Measurements from ENCODE around the gene MLLT10.

DNA sequence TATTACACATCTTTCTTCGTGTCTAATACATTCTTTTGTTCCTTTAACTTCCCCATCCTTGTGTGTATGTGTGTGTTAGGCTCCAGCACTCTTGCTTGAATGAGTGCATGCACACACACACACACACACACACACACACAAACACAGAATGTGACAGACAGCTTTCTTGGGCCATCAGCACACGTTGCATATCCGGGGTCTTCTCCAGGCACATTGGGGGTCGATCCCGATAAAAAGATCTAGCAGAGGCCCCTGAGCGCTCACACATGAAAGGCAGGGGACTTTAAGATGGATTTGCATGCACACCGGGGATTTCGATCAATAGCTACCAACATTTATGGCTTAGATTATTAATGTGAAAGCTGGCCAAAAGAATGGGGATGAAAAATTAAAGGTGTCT lies 13.1 kb upstream of the MLLT10 start:
- TF ChIP-seq, protein P1, sequence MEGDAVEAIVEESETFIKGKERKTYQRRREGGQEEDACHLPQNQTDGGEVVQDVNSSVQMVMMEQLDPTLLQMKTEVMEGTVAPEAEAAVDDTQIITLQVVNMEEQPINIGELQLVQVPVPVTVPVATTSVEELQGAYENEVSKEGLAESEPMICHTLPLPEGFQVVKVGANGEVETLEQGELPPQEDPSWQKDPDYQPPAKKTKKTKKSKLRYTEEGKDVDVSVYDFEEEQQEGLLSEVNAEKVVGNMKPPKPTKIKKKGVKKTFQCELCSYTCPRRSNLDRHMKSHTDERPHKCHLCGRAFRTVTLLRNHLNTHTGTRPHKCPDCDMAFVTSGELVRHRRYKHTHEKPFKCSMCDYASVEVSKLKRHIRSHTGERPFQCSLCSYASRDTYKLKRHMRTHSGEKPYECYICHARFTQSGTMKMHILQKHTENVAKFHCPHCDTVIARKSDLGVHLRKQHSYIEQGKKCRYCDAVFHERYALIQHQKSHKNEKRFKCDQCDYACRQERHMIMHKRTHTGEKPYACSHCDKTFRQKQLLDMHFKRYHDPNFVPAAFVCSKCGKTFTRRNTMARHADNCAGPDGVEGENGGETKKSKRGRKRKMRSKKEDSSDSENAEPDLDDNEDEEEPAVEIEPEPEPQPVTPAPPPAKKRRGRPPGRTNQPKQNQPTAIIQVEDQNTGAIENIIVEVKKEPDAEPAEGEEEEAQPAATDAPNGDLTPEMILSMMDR (IDR thresholded peaks at IDR 0.05), result no peak
- TF ChIP-seq POLR2A (IDR thresholded peaks at IDR 0.05) (no peak), EP300 (IDR thresholded peaks at IDR 0.05) (no peak)

All from ovary (tissue), 3 donors.